Measurements from ENCODE around the gene IBA57. TPM values are rescaled to one million over a fixed set of nuclear protein-coding genes. Genes with fewer than 3 reads are reported as not detected.
"Not testable (repeated sequence)": the region's sequence is repeated elsewhere in the genome, so short reads cannot be mapped to it uniquely, and the experiment has no call there.

IBA57 gene
- total and polyA plus RNA-seq, 2 experiments from 2014 or later = 4.7 to 5.0 TPM

DNA sequence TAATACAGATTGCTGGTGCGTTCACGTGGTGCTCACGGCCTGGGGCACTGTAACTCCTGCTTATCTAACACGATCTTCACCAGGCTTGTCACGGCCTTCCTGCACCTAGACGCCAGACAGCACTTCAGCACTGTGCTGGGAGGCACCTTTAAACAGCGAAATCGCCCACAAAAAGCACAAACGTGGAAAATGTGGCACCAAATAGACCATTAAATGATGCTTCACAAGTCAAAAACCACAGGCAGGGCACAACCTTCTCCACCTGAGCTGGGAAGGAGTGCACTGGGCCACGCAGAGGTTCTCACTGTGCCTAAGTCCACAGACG lies 20.0 kb downstream of the IBA57 start:
- Histone ChIP-seq H4K20me1 (ENCODE audit: insufficient read depth, poor library complexity, severe bottlenecking) (no peaks in the 10 kb centered on the region), H3K27me3 (no peaks in the 10 kb centered on the region), H3K36me3 (replicated peaks; ENCODE audit: insufficient read depth, low read depth) (no peaks in the 10 kb centered on the region), H3K9me3 (ENCODE audit: low read depth) (peaks cover 8% of the 10 kb centered on the region), H3K79me2 (no peaks in the 10 kb centered on the region), H2AFZ (no peak overlapping the region), H3K4me3 (no peak overlapping the region), H3K27ac (no peak overlapping the region), H3K9me2 (replicated peaks; ENCODE audit: insufficient read depth) (no peaks in the 10 kb centered on the region), H3K4me1 (ENCODE audit: insufficient read depth) (no peaks in the 10 kb centered on the region), H3K4me2 (no peak overlapping the region)
- DNase-seq (ENCODE audit: low spot score) = no peak
- TF ChIP-seq, protein P1, sequence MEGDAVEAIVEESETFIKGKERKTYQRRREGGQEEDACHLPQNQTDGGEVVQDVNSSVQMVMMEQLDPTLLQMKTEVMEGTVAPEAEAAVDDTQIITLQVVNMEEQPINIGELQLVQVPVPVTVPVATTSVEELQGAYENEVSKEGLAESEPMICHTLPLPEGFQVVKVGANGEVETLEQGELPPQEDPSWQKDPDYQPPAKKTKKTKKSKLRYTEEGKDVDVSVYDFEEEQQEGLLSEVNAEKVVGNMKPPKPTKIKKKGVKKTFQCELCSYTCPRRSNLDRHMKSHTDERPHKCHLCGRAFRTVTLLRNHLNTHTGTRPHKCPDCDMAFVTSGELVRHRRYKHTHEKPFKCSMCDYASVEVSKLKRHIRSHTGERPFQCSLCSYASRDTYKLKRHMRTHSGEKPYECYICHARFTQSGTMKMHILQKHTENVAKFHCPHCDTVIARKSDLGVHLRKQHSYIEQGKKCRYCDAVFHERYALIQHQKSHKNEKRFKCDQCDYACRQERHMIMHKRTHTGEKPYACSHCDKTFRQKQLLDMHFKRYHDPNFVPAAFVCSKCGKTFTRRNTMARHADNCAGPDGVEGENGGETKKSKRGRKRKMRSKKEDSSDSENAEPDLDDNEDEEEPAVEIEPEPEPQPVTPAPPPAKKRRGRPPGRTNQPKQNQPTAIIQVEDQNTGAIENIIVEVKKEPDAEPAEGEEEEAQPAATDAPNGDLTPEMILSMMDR (IDR thresholded peaks at IDR 0.05; ENCODE audit: poor library complexity) = no peak
- no peak for TF ChIP-seq EZH2phosphoT487 (IDR thresholded peaks at IDR 0.05; ENCODE audit: low read depth, severe bottlenecking, unreplicated experiment)
- no peak for TF ChIP-seq EZH2 (IDR thresholded peaks at IDR 0.05; ENCODE audit: borderline replicate concordance)
- 57% methylated on average over 11 of the region's 11 CpGs for WGBS (ENCODE audit: low lambda C conversion rate, missing lambda C conversion rate)

DNA sequence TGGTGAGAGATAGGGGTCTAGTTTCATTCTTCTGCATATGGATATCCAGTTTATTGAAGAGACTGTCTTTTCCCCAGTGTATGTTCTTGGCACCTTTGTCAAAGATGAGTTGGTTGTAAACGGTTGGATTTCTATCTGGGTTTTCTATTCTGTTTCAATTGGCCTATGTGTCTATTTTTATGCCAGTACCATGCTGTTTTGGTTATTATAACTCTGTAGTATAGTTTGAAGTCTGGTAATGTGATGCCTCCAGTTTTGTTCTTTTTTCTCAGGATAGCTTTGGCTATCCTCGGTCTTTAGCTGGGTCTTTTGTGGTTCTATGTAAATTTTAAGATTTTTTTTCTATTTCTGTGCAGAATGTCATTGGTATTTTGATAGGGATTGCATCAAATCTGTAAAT lies 22.6 kb downstream of the IBA57 start:
- not testable (repeated sequence) for H3K9me3 ChIP-seq (ENCODE audit: low read depth); H4K20me1 ChIP-seq (ENCODE audit: insufficient read depth, poor library complexity, severe bottlenecking); H3K4me2 ChIP-seq; H3K4me3 ChIP-seq; H3K27ac ChIP-seq; H2AFZ ChIP-seq; H3K9me2 ChIP-seq (replicated peaks; ENCODE audit: insufficient read depth); H3K4me1 ChIP-seq (ENCODE audit: insufficient read depth); H3K79me2 ChIP-seq; DNase-seq (ENCODE audit: low spot score); H3K36me3 ChIP-seq (replicated peaks; ENCODE audit: insufficient read depth, low read depth); H3K27me3 ChIP-seq
- 90% methylated on average over 2 of the region's 2 CpGs for WGBS (ENCODE audit: low lambda C conversion rate, missing lambda C conversion rate)

DNA sequence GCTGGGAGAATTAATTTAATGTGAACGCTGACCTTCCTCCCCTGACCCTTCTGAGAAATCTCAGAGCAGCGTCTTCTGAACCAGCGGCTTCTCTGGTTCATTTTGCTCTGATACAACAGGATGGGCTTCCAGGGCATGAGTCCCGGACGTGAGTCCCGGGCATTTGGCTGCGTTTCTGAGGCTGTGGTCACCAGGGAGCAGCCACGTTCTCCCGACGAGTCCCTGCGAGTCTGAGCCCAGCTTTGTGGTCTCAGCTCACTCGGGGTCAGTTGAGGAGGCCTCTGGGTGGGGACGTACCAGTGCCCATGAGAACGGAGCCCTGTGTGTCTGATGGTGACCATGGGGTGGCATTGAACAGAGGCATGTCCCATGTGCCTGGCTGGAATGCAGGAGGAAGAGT lies 24.6 kb downstream of the IBA57 start:
- H3K4me2 ChIP-seq = no peak overlapping the region
- peaks cover 8% of the 10 kb centered on the region for H3K9me3 ChIP-seq (ENCODE audit: low read depth)
- H3K4me1 ChIP-seq (ENCODE audit: insufficient read depth) = no peaks in the 10 kb centered on the region
- no peak overlapping the region for H3K27ac ChIP-seq
- H3K79me2 ChIP-seq = no peaks in the 10 kb centered on the region
- DNase-seq (ENCODE audit: low spot score) = no peak
- no peak for TF ChIP-seq EZH2 (IDR thresholded peaks at IDR 0.05; ENCODE audit: borderline replicate concordance)
- TF ChIP-seq EZH2phosphoT487 (IDR thresholded peaks at IDR 0.05; ENCODE audit: low read depth, severe bottlenecking, unreplicated experiment) = no peak
- TF ChIP-seq, protein P1 (IDR thresholded peaks at IDR 0.05; ENCODE audit: poor library complexity) = no peak
- no peak overlapping the region for H2AFZ ChIP-seq
- H3K27me3 ChIP-seq = no peaks in the 10 kb centered on the region
- no peak overlapping the region for H3K4me3 ChIP-seq
- H3K9me2 ChIP-seq (replicated peaks; ENCODE audit: insufficient read depth) = no peaks in the 10 kb centered on the region
- no peaks in the 10 kb centered on the region for H3K36me3 ChIP-seq (replicated peaks; ENCODE audit: insufficient read depth, low read depth)
- H4K20me1 ChIP-seq (ENCODE audit: insufficient read depth, poor library complexity, severe bottlenecking) = no peaks in the 10 kb centered on the region
- WGBS (ENCODE audit: low lambda C conversion rate, missing lambda C conversion rate) = 84% methylated on average over 14 of the region's 14 CpGs

DNA sequence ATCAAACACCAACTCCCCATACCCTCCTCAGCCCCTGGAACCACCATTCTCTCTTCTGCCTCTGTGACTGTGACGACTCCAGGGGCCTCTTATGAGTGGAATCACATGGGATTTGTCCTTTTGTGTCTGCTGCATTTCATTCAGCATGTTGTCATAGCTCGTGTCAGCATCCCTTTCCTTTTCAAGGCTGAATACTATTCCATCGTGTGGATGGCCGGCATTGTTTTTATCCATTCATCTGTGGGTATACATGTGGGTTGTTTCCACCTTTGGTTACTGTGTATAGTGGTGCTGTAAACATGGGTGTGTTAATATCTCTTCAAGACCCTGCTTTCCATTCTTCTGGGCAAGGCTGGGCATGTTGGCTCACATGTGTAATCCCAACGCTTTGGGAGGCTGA lies 25.2 kb downstream of the IBA57 start:
- Histone ChIP-seq H3K9me2 (replicated peaks; ENCODE audit: insufficient read depth) (no peaks in the 10 kb centered on the region), H3K27me3 (no peaks in the 10 kb centered on the region), H3K36me3 (replicated peaks; ENCODE audit: insufficient read depth, low read depth) (no peaks in the 10 kb centered on the region), H3K79me2 (no peaks in the 10 kb centered on the region), H3K4me1 (ENCODE audit: insufficient read depth) (no peaks in the 10 kb centered on the region), H3K4me2 (no peak overlapping the region), H4K20me1 (ENCODE audit: insufficient read depth, poor library complexity, severe bottlenecking) (no peaks in the 10 kb centered on the region), H3K27ac (no peak overlapping the region), H3K9me3 (ENCODE audit: low read depth) (peaks cover 8% of the 10 kb centered on the region), H3K4me3 (no peak overlapping the region), H2AFZ (no peak overlapping the region)
- TF ChIP-seq EZH2 (IDR thresholded peaks at IDR 0.05; ENCODE audit: borderline replicate concordance) = no peak
- TF ChIP-seq EZH2phosphoT487 (IDR thresholded peaks at IDR 0.05; ENCODE audit: low read depth, severe bottlenecking, unreplicated experiment) = no peak
- TF ChIP-seq, protein P1 (IDR thresholded peaks at IDR 0.05; ENCODE audit: poor library complexity) = no peak
- no peak for DNase-seq (ENCODE audit: low spot score)
- WGBS (ENCODE audit: low lambda C conversion rate, missing lambda C conversion rate) = 92% methylated on average over 5 of the region's 5 CpGs
